ENCODE data around the gene LDB2. TPM values are rescaled to one million over a fixed set of nuclear protein-coding genes. Genes with fewer than 3 reads are reported as not detected.
"Not testable (repeated sequence)": the region's sequence is repeated elsewhere in the genome, so short reads cannot be mapped to it uniquely, and the experiment has no call there.

The LDB2 gene
- total RNA-seq: 55.8 TPM

DNA sequence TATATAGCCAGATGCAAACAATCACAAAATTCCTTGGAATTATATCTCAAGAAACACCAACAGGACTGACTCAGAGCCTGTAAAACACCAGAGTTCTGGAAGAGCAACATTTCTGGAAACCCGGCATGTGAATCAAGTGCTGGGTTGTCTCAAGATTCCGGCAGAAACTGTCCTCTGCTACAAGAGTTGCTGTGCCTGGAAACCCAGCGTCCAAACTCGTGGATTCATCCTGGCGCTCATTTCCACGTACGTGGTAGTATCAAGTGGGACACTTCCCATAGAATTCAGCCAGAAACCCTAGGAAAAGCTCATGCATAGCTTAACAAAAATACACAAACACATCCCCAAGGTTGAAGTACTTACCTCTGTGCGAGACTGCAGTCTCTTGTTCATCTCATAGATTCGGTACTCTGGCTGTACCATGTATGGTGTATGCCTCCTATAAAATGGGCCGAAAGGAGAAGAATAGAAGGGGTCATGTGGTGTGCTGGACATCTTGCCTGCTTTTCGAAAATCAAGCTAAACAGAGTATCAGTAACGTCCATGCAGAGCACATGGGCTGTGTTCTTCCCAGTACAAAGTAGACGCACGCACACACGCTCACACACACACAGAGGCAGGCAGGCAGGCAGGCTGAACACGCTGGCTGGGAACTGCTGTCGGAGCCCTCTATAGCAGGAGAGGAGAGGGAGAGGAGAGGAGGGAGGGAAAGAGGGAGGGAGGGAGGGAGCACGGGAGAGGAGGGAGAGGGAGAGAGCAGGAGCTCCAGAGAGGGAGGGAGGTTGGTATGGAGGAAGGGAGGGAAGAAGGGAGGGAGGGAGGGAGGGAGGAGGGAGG, at the start of gene LDB2:
TSS of gene LDB2 (minus strand) at position 655 of the 837 bp plus-strand sequence.
- Histone ChIP-seq H3K4me1 (ENCODE audit: control insufficient read depth in 3 of 3, insufficient read depth in 3 of 3, low read length in 3 of 3) (peaks cover 0 to 8% (median 0%) of the 10 kb centered on the region in 3 donors), H3K27me3 (ENCODE audit: control insufficient read depth in 3 of 3, insufficient read depth in 3 of 3, low read length in 3 of 3) (no peaks in the 10 kb centered on the region), H3K9me3 (ENCODE audit: control insufficient read depth in 3 of 3, low read length in 3 of 3) (no peaks in the 10 kb centered on the region), H3K9ac (ENCODE audit: low read depth in 1 of 3, low read length in 3 of 3) (peak within 1 kb of the TSS; percentile 56 to 65 (median 63)), H3K36me3 (ENCODE audit: control insufficient read depth in 3 of 3, insufficient read depth in 3 of 3, low read length in 3 of 3) (no peaks in the 10 kb centered on the region), H3K27ac (ENCODE audit: low read depth, low read length) (peak within 1 kb of the TSS; percentile 37), H3K4me3 (ENCODE audit: low read length in 3 of 3) (peak within 1 kb of the TSS; percentile 61 to 91 (median 77))

GRCh38 chr4:16942491-16942890, 44.0 kb upstream of the LDB2 start:
- H3K9me3 ChIP-seq (ENCODE audit: control insufficient read depth in 3 of 3, low read length in 3 of 3): no peaks in the 10 kb centered on the region
- no peaks in the 10 kb centered on the region for H3K27me3 ChIP-seq (ENCODE audit: control insufficient read depth in 3 of 3, insufficient read depth in 3 of 3, low read length in 3 of 3)
- no peak overlapping the region for H3K4me3 ChIP-seq (ENCODE audit: low read length in 3 of 3)
- no peaks in the 10 kb centered on the region for H3K4me1 ChIP-seq (ENCODE audit: control insufficient read depth in 3 of 3, insufficient read depth in 3 of 3, low read length in 3 of 3)
- H3K9ac ChIP-seq (ENCODE audit: low read depth in 1 of 3, low read length in 3 of 3): no peak overlapping the region
- H3K36me3 ChIP-seq (ENCODE audit: control insufficient read depth in 3 of 3, insufficient read depth in 3 of 3, low read length in 3 of 3): no peaks in the 10 kb centered on the region
- no peak overlapping the region for H3K27ac ChIP-seq (ENCODE audit: low read depth, low read length)

- H3K36me3 ChIP-seq (ENCODE audit: control insufficient read depth in 3 of 3, insufficient read depth in 3 of 3, low read length in 3 of 3): no peaks in the 10 kb centered on the region
- H3K4me3 ChIP-seq (ENCODE audit: low read length in 3 of 3): no peak overlapping the region
- no peak overlapping the region for H3K9ac ChIP-seq (ENCODE audit: low read depth in 1 of 3, low read length in 3 of 3)
- H3K27me3 ChIP-seq (ENCODE audit: control insufficient read depth in 3 of 3, insufficient read depth in 3 of 3, low read length in 3 of 3): no peaks in the 10 kb centered on the region
- H3K9me3 ChIP-seq (ENCODE audit: control insufficient read depth in 3 of 3, low read length in 3 of 3): no peaks in the 10 kb centered on the region
- H3K4me1 ChIP-seq (ENCODE audit: control insufficient read depth in 3 of 3, insufficient read depth in 3 of 3, low read length in 3 of 3): no peaks in the 10 kb centered on the region
- no peak overlapping the region for H3K27ac ChIP-seq (ENCODE audit: low read depth, low read length)
These were observed 40.7 kb upstream of the LDB2 start for GRCh38 chr4:16939178-16939577.

- H3K4me3 ChIP-seq (ENCODE audit: low read length in 3 of 3): no peak overlapping the region
- no peaks in the 10 kb centered on the region for H3K27me3 ChIP-seq (ENCODE audit: control insufficient read depth in 3 of 3, insufficient read depth in 3 of 3, low read length in 3 of 3)
- H3K27ac ChIP-seq (ENCODE audit: low read depth, low read length): no peak overlapping the region
- H3K36me3 ChIP-seq (ENCODE audit: control insufficient read depth in 3 of 3, insufficient read depth in 3 of 3, low read length in 3 of 3): no peaks in the 10 kb centered on the region
- H3K4me1 ChIP-seq (ENCODE audit: control insufficient read depth in 3 of 3, insufficient read depth in 3 of 3, low read length in 3 of 3): no peaks in the 10 kb centered on the region
- H3K9ac ChIP-seq (ENCODE audit: low read depth in 1 of 3, low read length in 3 of 3): no peak overlapping the region
- no peaks in the 10 kb centered on the region for H3K9me3 ChIP-seq (ENCODE audit: control insufficient read depth in 3 of 3, low read length in 3 of 3)
These were observed 40.1 kb upstream of the LDB2 start for GRCh38 chr4:16938512-16939040.

DNA sequence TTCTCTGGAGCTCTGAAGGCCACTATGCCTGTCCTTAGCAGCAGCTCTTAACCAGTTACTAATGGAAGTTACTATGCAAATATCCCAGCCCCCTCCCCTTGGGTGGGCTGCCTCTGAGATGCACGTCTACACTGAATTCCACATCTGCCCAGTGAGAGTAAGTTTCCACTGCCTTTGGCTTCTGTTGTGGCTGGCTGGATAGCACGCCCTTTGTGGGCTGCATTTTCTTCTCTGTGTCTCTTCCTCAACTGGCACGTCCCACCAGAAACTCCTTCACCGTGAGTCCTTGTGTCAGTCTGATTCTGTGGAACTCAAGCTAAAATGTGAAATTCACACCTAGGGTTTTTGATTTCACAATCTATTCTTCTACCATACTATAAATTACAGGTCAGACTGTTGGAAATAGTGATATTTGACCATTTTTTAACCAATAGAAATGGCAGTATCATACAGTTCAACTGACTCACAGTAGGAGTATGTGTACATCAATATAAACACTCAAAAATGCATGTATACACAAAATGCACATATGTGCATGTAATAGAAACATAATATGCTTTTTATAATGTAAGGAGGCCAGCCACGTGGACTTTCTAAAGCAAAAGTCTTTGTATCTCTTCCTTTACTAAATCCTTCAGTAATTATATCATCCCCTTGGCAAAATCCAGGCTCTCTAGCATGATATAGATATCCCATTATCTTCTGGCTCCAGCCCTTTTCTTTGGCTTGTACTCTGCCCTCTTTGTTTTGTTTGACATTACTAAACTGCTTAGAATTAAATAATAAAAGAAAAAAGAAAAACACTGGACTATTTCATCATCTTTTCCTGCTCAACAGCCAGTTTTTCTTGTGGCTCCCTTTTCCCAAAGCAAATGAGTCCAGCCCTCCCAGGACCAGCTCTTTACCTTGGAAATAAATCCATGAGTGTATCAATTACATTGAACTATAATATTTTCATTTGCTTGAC, 33.2 kb upstream of the LDB2 start:
- H3K36me3 ChIP-seq (ENCODE audit: control insufficient read depth in 3 of 3, insufficient read depth in 3 of 3, low read length in 3 of 3): no peaks in the 10 kb centered on the region
- H3K9me3 ChIP-seq (ENCODE audit: control insufficient read depth in 3 of 3, low read length in 3 of 3): no peaks in the 10 kb centered on the region
- no peaks in the 10 kb centered on the region for H3K4me1 ChIP-seq (ENCODE audit: control insufficient read depth in 3 of 3, insufficient read depth in 3 of 3, low read length in 3 of 3)
- no peak overlapping the region for H3K27ac ChIP-seq (ENCODE audit: low read depth, low read length)
- H3K27me3 ChIP-seq (ENCODE audit: control insufficient read depth in 3 of 3, insufficient read depth in 3 of 3, low read length in 3 of 3): no peaks in the 10 kb centered on the region
- no peak overlapping the region for H3K9ac ChIP-seq (ENCODE audit: low read depth in 1 of 3, low read length in 3 of 3)
- H3K4me3 ChIP-seq (ENCODE audit: low read length in 3 of 3): no peak overlapping the region

- Histone ChIP-seq H3K4me3 (ENCODE audit: low read length in 3 of 3) (no peak overlapping the region), H3K4me1 (ENCODE audit: control insufficient read depth in 3 of 3, insufficient read depth in 3 of 3, low read length in 3 of 3) (no peaks in the 10 kb centered on the region), H3K9ac (ENCODE audit: low read depth in 1 of 3, low read length in 3 of 3) (no peak overlapping the region), H3K36me3 (ENCODE audit: control insufficient read depth in 3 of 3, insufficient read depth in 3 of 3, low read length in 3 of 3) (no peaks in the 10 kb centered on the region), H3K27ac (ENCODE audit: low read depth, low read length) (no peak overlapping the region), H3K27me3 (ENCODE audit: control insufficient read depth in 3 of 3, insufficient read depth in 3 of 3, low read length in 3 of 3) (no peaks in the 10 kb centered on the region), H3K9me3 (ENCODE audit: control insufficient read depth in 3 of 3, low read length in 3 of 3) (no peaks in the 10 kb centered on the region)
These were observed 27.8 kb upstream of the LDB2 start for GRCh38 chr4:16926214-16926613.

DNA sequence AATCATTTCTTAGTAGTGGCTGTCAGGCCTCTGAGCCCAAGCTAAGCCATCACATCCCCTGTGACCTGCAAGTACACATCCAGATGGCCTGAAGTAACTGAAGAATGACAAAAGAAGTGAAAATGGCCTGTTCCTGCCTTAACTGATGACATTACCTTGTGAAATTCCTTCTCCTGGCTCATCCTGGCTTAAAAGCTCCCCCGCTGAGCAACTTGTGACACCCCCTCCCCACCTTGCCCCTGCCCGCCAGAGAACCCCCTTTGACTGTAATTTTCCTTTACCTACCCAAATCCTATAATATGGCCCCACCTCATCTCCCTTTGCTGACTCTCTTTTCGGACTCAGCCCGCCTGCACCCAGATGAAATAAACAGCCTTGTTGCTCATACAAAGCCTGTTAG, 20.3 kb upstream of the LDB2 start:
- H3K27me3 ChIP-seq (ENCODE audit: control insufficient read depth in 3 of 3, insufficient read depth in 3 of 3, low read length in 3 of 3); H3K27ac ChIP-seq (ENCODE audit: low read depth, low read length); H3K4me1 ChIP-seq (ENCODE audit: control insufficient read depth in 3 of 3, insufficient read depth in 3 of 3, low read length in 3 of 3); H3K9ac ChIP-seq (ENCODE audit: low read depth in 1 of 3, low read length in 3 of 3); H3K9me3 ChIP-seq (ENCODE audit: control insufficient read depth in 3 of 3, low read length in 3 of 3); H3K36me3 ChIP-seq (ENCODE audit: control insufficient read depth in 3 of 3, insufficient read depth in 3 of 3, low read length in 3 of 3); H3K4me3 ChIP-seq (ENCODE audit: low read length in 3 of 3): not testable (repeated sequence)

DNA sequence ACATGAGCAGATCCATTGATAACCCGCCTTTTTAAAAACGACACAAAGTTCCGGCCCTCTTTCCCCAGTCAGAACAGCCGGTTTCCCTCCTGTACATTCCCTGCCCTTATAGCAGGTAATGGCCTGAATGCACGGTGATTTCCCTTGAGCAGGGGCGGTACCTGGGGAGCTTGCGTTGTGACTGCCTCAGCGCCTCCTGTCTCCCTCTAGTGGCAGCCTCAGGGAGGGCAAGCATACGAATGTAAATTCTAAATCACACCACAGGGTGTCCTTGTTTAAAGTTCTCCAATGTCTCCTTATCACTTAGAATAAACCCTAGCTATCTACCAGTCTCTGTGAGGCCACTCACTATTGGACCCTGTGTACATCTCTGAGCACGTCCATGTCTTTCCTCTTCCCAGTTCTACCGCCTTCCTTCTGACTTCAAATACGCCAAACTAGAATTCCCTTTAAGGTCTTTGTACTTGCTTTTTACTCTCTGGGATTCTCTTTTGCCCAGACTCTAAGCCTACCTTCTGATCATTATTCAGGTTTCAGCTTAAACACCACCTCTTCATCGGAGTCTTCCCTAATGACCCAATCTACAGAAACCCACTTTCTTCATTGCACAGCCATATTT, 18.4 kb upstream of the LDB2 start:
- Histone ChIP-seq H3K27ac (ENCODE audit: low read depth, low read length) (no peak overlapping the region), H3K27me3 (ENCODE audit: control insufficient read depth in 3 of 3, insufficient read depth in 3 of 3, low read length in 3 of 3) (no peaks in the 10 kb centered on the region), H3K4me3 (ENCODE audit: low read length in 3 of 3) (no peak overlapping the region), H3K9ac (ENCODE audit: low read depth in 1 of 3, low read length in 3 of 3) (no peak overlapping the region), H3K36me3 (ENCODE audit: control insufficient read depth in 3 of 3, insufficient read depth in 3 of 3, low read length in 3 of 3) (no peaks in the 10 kb centered on the region), H3K9me3 (ENCODE audit: control insufficient read depth in 3 of 3, low read length in 3 of 3) (peaks cover 0 to 3% (median 0%) of the 10 kb centered on the region in 3 donors), H3K4me1 (ENCODE audit: control insufficient read depth in 3 of 3, insufficient read depth in 3 of 3, low read length in 3 of 3) (no peaks in the 10 kb centered on the region)

GRCh38 chr4:16916031-16916430, 17.6 kb upstream of the LDB2 start:
- H3K4me1 ChIP-seq (ENCODE audit: control insufficient read depth in 3 of 3, insufficient read depth in 3 of 3, low read length in 3 of 3): no peaks in the 10 kb centered on the region
- no peak overlapping the region for H3K9ac ChIP-seq (ENCODE audit: low read depth in 1 of 3, low read length in 3 of 3)
- H3K36me3 ChIP-seq (ENCODE audit: control insufficient read depth in 3 of 3, insufficient read depth in 3 of 3, low read length in 3 of 3): no peaks in the 10 kb centered on the region
- no peak overlapping the region for H3K27ac ChIP-seq (ENCODE audit: low read depth, low read length)
- no peak overlapping the region for H3K4me3 ChIP-seq (ENCODE audit: low read length in 3 of 3)
- H3K27me3 ChIP-seq (ENCODE audit: control insufficient read depth in 3 of 3, insufficient read depth in 3 of 3, low read length in 3 of 3): no peaks in the 10 kb centered on the region
- peaks cover 0 to 3% (median 0%) of the 10 kb centered on the region in 3 donors for H3K9me3 ChIP-seq (ENCODE audit: control insufficient read depth in 3 of 3, low read length in 3 of 3)

Data from skeletal muscle tissue (tissue), 4 donors.